Measurements from ENCODE around the gene STK11. TPM values are rescaled to one million over a fixed set of nuclear protein-coding genes. Genes with fewer than 3 reads are reported as not detected.

Gene STK11
- total RNA-seq, 1 donor from 2014 or later = 61.6 TPM

DNA sequence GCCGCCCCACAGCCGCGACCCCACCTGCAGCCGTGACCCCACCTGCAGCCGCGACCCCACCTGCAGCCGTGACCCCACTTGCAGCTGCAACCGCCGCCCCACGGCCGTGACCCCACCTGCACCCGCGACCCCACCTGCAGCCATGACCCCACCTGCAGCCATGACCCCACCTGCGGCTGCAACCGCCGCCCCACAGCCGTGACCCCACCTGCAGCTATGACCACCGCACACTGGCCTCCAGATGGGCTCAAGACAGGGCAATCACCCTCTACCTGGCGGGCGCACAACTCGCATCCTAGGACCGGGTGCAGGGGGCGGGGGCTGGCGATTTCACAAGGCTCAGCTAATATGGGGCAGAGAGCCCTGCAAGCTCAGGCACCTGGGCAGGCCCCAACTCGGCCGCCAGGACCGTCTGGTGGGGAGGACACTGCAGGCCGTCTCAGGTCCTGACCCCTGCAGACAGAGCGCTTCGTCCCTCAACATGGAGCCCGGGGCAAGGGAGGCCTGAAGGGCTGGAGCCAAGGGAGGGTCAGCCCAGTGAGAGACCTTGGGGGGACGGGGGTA lies 46.6 kb upstream of the STK11 start:
- Mint-ChIP-seq H3K27ac (ENCODE audit: unreplicated experiment) (no peak overlapping the region), H3K4me1 (ENCODE audit: low read depth, unreplicated experiment) (peaks cover 4% of the 10 kb centered on the region), H3K9me3 (ENCODE audit: unreplicated experiment) (no peaks in the 10 kb centered on the region), H3K4me3 (ENCODE audit: unreplicated experiment) (no peak overlapping the region), H3K27me3 (ENCODE audit: low read depth, unreplicated experiment) (no peaks in the 10 kb centered on the region), H3K36me3 (ENCODE audit: low read depth, unreplicated experiment) (peaks cover 2% of the 10 kb centered on the region)
- Histone ChIP-seq H3K9ac (ENCODE audit: low read length) (no peak overlapping the region), H3K4me2 (ENCODE audit: low read length) (no peak overlapping the region), H3K36me3 (ENCODE audit: insufficient read depth, low read length) (no peaks in the 10 kb centered on the region), H2AFZ (ENCODE audit: low read depth, low read length) (no peak overlapping the region), H3K27ac (ENCODE audit: low read depth, low read length) (no peak overlapping the region), H3K79me2 (ENCODE audit: insufficient read depth, low read length) (peaks cover 62% of the 10 kb centered on the region), H3K4me3 (ENCODE audit: insufficient read depth, low read depth, low read length) (no peak overlapping the region), H4K20me1 (ENCODE audit: insufficient read depth, low read length) (peaks cover 58% of the 10 kb centered on the region), H3K4me1 (ENCODE audit: insufficient read depth, low read length) (peaks cover 11% of the 10 kb centered on the region), H3K9me3 (ENCODE audit: insufficient read depth, low read depth, low read length) (no peaks in the 10 kb centered on the region), H3K27me3 (ENCODE audit: insufficient read depth, low read length) (no peaks in the 10 kb centered on the region)
- no peak for DNase-seq (ENCODE audit: low read depth)
- no peak for FAIRE-seq
- no peak for TF ChIP-seq EZH2 (IDR thresholded peaks at IDR 0.05; ENCODE audit: insufficient read depth, low read length)
- TF ChIP-seq, protein P1, sequence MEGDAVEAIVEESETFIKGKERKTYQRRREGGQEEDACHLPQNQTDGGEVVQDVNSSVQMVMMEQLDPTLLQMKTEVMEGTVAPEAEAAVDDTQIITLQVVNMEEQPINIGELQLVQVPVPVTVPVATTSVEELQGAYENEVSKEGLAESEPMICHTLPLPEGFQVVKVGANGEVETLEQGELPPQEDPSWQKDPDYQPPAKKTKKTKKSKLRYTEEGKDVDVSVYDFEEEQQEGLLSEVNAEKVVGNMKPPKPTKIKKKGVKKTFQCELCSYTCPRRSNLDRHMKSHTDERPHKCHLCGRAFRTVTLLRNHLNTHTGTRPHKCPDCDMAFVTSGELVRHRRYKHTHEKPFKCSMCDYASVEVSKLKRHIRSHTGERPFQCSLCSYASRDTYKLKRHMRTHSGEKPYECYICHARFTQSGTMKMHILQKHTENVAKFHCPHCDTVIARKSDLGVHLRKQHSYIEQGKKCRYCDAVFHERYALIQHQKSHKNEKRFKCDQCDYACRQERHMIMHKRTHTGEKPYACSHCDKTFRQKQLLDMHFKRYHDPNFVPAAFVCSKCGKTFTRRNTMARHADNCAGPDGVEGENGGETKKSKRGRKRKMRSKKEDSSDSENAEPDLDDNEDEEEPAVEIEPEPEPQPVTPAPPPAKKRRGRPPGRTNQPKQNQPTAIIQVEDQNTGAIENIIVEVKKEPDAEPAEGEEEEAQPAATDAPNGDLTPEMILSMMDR (IDR thresholded peaks at IDR 0.05; ENCODE audit: insufficient read depth, low read depth, low read length) = no peak

DNA sequence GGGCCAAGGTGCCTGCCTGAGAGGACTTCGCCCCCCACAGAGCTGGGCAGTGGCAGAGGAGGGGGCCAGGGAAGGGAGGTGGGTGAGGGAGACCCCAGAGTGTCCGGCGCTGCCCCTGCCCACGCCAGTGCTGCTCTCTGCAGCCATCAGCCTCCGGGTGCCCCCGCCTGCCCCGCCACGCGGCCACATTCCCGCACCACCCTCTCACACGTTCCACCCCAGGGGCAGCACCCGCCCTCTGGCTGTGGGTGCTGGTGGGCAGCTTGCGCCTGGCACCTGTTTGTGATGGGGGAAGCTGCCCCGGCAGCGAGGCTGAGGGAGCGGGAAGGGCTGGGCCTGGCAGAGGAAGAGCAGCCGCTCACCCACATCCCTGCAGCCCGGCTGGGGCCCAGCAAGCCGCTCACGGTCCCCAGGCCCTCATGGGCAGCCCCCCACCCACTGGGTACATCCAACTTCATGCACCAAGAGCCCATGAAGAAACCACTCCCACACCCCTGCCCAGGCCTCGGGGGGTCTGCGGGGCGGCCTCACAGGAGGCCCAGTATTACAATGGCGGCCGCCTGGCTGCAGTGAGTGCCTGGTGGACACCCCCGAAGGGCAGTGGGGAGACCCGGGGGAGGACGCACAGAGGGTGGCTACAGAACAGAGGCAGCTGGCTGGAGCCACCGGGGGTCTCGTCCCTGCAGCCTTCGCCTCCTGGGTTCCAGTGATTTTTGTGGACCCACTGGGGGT lies 45.5 kb upstream of the STK11 start:
- Histone ChIP-seq H3K79me2 (ENCODE audit: insufficient read depth, low read length) (peaks cover 65% of the 10 kb centered on the region), H4K20me1 (ENCODE audit: insufficient read depth, low read length) (peaks cover 60% of the 10 kb centered on the region), H3K4me2 (ENCODE audit: low read length) (no peak overlapping the region), H3K27me3 (ENCODE audit: insufficient read depth, low read length) (no peaks in the 10 kb centered on the region), H3K4me3 (ENCODE audit: insufficient read depth, low read depth, low read length) (no peak overlapping the region), H2AFZ (ENCODE audit: low read depth, low read length) (no peak overlapping the region), H3K36me3 (ENCODE audit: insufficient read depth, low read length) (no peaks in the 10 kb centered on the region), H3K4me1 (ENCODE audit: insufficient read depth, low read length) (peaks cover 5% of the 10 kb centered on the region), H3K27ac (ENCODE audit: low read depth, low read length) (no peak overlapping the region), H3K9ac (ENCODE audit: low read length) (no peak overlapping the region), H3K9me3 (ENCODE audit: insufficient read depth, low read depth, low read length) (no peaks in the 10 kb centered on the region)
- no peak for TF ChIP-seq EZH2 (IDR thresholded peaks at IDR 0.05; ENCODE audit: insufficient read depth, low read length)
- TF ChIP-seq, protein P1 (IDR thresholded peaks at IDR 0.05; ENCODE audit: insufficient read depth, low read depth, low read length) = no peak
- no peak for FAIRE-seq
- Mint-ChIP-seq H3K36me3 (ENCODE audit: low read depth, unreplicated experiment) (peaks cover 2% of the 10 kb centered on the region), H3K4me3 (ENCODE audit: unreplicated experiment) (no peak overlapping the region), H3K9me3 (ENCODE audit: unreplicated experiment) (no peaks in the 10 kb centered on the region), H3K4me1 (ENCODE audit: low read depth, unreplicated experiment) (peaks cover 4% of the 10 kb centered on the region), H3K27ac (ENCODE audit: unreplicated experiment) (peak overlapping the region; percentile 78), H3K27me3 (ENCODE audit: low read depth, unreplicated experiment) (no peaks in the 10 kb centered on the region)
- no peak for DNase-seq (ENCODE audit: low read depth)

DNA sequence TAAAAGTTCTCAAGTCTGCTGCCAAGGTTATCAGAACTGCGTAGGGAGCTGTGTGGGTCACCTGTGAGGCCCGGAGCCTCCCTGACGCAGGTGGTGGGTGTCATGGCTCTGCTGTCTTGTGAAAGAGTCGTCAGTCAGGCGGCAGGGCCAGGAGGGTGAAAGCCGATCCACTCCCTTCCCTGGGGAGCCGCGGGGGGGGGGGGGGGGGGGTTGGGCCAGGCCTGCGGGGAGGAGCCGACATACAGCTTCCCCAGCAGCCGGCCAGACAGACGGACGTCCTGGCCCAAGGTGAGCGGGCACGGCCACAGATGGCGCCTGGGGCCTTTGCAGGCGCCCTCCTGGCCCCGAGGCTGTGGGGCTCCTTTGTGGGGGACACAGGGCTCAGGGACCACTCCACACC lies 43.9 kb upstream of the STK11 start:
- DNase-seq (ENCODE audit: low read depth) (no peak), FAIRE-seq (no peak)
- Mint-ChIP-seq H3K9me3 (ENCODE audit: unreplicated experiment) (no peaks in the 10 kb centered on the region), H3K4me3 (ENCODE audit: unreplicated experiment) (no peak overlapping the region), H3K27ac (ENCODE audit: unreplicated experiment) (peak overlapping the region; percentile 26), H3K36me3 (ENCODE audit: low read depth, unreplicated experiment) (peaks cover 4% of the 10 kb centered on the region), H3K4me1 (ENCODE audit: low read depth, unreplicated experiment) (peaks cover 4% of the 10 kb centered on the region), H3K27me3 (ENCODE audit: low read depth, unreplicated experiment) (no peaks in the 10 kb centered on the region)
- TF ChIP-seq EZH2 (IDR thresholded peaks at IDR 0.05; ENCODE audit: insufficient read depth, low read length) = no peak
- TF ChIP-seq, protein P1 (IDR thresholded peaks at IDR 0.05; ENCODE audit: insufficient read depth, low read depth, low read length) = no peak
- Histone ChIP-seq H3K4me1 (ENCODE audit: insufficient read depth, low read length) (no peaks in the 10 kb centered on the region), H3K27me3 (ENCODE audit: insufficient read depth, low read length) (no peaks in the 10 kb centered on the region), H2AFZ (ENCODE audit: low read depth, low read length) (no peak overlapping the region), H4K20me1 (ENCODE audit: insufficient read depth, low read length) (peaks cover 59% of the 10 kb centered on the region), H3K4me2 (ENCODE audit: low read length) (no peak overlapping the region), H3K27ac (ENCODE audit: low read depth, low read length) (no peak overlapping the region), H3K9me3 (ENCODE audit: insufficient read depth, low read depth, low read length) (no peaks in the 10 kb centered on the region), H3K4me3 (ENCODE audit: insufficient read depth, low read depth, low read length) (no peak overlapping the region), H3K36me3 (ENCODE audit: insufficient read depth, low read length) (peaks cover under 1% of the 10 kb centered on the region), H3K9ac (ENCODE audit: low read length) (no peak overlapping the region), H3K79me2 (ENCODE audit: insufficient read depth, low read length) (peaks cover 65% of the 10 kb centered on the region)
